HG03460 (cell line): ENCODE results near the gene FAM50A.
"Not testable (repeated sequence)": the region's sequence is repeated elsewhere in the genome, so short reads cannot be mapped to it uniquely, and the experiment has no call there.

ENCODE experiments used
- ATAC-seq: cut with Tn5 transposase; IDR thresholded peaks from one replicate; pipeline ENCODE4 v1.9.1; 2021; ENCODE audit not compliant: unreplicated experiment

FAM50A gene

GRCh38 chrX:154443992-154444754 lies at the start of gene FAM50A:
TSS of gene FAM50A (plus strand) at chrX:154444141. CDS start at chrX:154444236, 95 bp downstream.
- peak; percentile 87 for ATAC-seq

DNA sequence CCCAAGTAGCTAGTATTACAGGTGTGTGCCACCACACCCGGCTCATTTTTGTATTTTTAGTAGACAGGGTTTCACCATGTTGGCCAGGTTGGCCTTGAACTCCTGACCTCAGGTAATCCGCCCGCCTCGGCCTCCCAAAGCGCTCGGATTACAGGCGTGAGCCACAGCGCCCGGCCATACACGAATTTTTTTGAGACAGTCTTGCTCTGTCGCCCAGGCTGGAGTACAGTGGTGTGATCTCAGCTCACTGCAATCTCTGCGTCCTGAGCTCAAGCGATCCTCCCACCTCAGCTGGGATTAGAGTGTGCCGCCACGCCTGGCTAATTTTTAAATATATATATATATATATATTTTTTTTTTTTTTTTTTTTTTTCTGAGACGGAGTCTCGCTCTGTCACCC lies 47.6 kb upstream of the FAM50A start:
- ATAC-seq: not testable (repeated sequence)

- ATAC-seq: peak; percentile 53
These were observed 46.7 kb upstream of the FAM50A start for GRCh38 chrX:154396973-154397887.

- ATAC-seq: peak; percentile 73
These were observed 45.9 kb upstream of the FAM50A start, which contains the start of gene RPL10 for GRCh38 chrX:154397888-154398667. TSS of gene RPL10 (plus strand) at chrX:154398377. CDS start at chrX:154398520, 143 bp downstream.

DNA sequence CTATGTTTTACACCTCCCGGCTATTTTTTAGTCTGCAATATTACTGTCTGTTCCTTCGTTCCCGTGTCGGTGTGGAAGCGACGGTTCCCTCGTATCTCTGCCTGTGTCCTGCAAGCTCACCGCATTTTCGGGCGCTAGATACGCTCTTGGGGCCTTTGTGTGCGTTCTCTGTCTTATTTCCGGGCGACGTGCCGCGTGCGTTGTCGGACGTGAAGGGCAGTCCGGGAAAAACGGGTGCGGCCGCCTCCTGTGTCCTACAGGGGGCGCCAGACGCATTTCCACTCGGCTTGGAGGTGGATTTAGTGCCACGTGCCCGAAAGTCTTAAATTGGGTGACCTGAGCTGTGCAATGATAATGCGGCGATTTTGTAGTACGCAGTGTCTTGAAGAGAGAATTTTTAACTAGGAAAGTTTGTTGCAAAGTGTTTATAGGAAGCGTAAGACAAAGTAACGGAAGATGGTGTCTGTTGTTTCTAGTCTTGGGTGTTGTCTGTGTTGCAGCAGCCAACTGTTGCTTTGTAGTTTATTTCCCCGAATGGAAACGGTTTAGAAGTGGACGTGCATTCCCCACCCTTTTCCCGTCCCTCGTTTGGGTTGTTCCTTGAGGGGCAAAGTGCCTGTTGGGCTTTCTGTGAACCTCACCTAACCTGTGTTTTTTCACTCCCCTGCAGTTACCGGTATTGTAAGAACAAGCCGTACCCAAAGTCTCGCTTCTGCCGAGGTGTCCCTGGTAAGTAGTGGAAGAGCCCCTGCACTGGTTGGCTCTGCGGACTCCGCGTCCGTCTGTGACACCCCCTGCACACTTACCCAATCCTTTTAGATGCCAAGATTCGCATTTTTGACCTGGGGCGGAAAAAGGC lies 45.0 kb upstream of the FAM50A start:
- peak; percentile 24 for ATAC-seq

DNA sequence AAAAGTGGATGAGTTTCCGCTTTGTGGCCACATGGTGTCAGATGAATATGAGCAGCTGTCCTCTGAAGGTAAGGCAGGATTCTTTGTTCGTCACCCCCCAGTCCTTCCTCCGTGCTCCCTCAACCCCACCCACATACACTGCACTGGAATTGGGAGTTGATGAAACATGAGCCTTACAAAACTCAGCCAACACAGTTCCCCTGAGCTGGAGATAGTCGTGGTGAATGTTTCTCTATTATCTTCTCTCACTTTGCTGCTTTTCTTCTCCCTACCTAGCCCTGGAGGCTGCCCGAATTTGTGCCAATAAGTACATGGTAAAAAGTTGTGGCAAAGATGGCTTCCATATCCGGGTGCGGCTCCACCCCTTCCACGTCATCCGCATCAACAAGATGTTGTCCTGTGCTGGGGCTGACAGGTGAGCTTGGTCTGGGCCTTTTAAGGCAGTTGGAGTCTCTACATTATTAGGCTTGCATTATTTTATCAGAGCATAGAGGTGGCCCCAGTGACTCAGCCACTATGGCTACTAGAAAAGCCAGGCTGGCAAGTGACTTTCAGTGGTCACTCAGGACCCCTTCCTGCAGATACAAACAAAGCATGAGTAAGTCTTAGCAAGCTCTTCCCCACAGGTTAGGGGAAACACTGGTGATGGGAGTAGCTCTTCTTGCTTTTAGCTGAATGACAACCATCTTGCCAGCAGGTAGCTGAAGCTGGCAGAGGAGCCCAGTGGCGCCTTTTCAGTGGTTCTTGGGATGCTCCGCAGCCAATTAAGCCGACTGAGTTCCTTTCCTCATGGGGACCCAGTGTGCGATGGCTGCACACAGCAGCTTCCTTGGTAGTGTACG lies 44.2 kb upstream of the FAM50A start:
- ATAC-seq: no peak

DNA sequence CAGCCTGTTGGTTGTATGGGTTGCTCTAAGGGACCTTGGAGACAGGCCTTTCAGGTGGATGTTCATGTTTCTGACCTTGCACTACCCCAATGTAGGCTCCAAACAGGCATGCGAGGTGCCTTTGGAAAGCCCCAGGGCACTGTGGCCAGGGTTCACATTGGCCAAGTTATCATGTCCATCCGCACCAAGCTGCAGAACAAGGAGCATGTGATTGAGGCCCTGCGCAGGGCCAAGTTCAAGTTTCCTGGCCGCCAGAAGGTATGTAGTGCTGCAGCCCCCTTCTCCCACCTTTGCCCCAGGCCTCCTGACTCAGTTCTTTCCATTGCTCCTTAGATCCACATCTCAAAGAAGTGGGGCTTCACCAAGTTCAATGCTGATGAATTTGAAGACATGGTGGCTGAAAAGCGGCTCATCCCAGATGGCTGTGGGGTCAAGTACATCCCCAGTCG lies 43.5 kb upstream of the FAM50A start:
- not testable (repeated sequence) for ATAC-seq

GRCh38 chrX:154401045-154401799 lies 42.7 kb upstream of the FAM50A start:
- ATAC-seq: no peak

DNA sequence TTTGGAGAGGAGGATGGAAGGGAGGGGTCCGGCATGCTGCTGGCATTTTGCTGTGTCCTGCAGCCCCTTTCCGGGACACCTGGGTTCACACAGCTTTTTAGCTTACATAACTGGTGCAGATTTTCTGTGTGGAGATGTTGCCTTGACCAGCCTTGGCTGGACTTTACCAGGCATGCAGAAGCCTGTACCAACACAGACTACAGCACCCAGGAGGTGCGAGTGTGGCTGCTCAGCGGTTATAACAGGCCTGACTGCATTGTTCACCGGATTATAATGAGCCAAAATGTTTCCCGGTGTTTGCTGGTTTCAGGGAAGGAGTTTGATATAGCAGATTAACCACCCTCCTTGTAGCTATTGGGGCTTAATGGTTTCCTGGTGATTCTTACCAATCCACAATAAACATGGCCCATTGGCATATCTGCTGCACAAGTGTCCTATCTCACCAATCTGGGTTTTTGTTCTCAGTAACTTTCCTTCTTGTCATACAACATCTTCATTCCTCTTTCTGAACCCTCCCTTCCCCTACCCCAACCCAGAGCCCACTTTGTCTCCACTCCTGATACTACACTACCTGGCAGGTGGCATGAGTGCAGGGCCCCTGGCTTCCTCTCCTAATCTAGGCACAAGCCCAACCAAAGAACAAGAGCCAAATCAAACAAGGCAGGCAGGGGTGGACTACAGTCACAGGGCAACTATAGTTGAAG lies 41.9 kb upstream of the FAM50A start:
- no peak for ATAC-seq

- ATAC-seq: no peak
These were observed 41.3 kb upstream of the FAM50A start for GRCh38 chrX:154402622-154403127.

DNA sequence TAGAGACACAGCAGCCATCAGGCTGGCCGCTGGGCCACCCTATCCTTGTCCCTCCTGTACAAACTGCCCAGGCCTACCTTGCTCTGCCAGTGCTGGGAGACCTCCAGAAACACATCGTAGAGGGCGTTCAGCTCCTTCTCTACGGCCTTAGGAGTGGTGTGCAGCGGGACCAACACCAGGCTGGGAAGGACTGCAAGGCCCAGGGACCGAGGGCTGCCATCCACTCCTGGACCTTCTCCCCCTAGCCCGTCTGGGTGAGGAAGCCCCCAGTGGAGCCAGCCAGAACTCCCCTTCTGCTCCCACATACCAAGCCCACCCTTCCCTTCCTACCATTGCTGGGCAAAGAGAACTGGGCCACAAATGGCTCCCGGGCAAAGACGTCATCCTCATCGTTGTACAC lies 40.7 kb upstream of the FAM50A start:
- no peak for ATAC-seq

GRCh38 chrX:154403858-154404257 lies 40.1 kb upstream of the FAM50A start:
- no peak for ATAC-seq

DNA sequence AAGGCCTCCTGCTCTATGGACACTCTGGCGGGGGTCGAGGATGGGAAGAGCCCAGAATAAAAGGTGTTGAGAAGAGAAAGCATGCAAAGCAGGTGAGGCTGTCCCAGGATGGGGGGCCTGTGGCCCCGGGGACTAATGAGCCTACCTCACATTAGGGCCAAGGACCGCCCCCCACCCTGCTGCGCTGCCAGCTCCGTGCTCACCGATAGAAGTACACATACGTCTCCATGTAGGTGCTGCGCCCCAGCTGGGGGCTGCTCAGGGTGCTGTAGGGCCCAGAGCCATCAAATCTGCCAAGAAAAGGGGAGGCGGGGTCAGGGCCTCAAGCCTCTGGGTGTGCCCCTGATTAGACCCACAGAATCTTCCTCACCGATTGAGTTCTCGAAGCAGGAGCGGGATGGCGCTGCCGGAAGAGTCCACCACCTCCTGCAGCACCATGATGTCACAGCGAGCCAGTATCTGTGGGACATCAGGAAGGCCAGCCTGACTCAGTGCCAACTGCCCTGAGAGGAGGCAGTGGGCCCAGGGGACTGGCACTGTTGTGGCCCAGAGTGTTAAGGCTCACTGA lies 39.2 kb upstream of the FAM50A start:
- no peak for ATAC-seq

DNA sequence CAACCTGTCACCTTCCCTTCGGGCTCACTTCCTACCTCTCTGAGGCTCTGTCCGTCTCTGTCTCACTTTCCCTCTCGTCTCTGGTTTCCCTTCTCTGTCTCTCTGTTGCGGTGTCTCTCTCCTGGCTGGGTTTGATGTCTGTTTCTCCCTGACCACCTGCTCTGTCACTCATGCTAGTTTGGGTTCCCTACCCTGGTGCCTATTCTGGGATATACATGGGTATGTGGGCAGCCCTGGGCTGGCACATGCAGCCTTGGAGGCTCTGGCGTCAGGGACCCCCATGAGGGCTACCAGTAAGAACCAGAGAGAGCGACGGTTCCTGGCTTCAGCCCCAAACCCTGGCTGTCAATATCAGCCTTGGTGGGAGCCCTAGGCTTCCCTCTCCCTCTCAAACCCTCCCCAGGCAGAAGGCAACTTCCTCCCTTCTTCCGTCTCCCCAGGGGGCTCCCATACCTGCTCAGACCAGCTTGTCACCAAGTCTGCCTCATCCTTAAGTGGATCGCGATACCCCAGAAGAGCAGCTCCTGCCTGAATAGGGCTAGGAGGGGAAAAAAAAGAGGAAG lies 35.2 kb upstream of the FAM50A start:
- peak; percentile 29 for ATAC-seq

DNA sequence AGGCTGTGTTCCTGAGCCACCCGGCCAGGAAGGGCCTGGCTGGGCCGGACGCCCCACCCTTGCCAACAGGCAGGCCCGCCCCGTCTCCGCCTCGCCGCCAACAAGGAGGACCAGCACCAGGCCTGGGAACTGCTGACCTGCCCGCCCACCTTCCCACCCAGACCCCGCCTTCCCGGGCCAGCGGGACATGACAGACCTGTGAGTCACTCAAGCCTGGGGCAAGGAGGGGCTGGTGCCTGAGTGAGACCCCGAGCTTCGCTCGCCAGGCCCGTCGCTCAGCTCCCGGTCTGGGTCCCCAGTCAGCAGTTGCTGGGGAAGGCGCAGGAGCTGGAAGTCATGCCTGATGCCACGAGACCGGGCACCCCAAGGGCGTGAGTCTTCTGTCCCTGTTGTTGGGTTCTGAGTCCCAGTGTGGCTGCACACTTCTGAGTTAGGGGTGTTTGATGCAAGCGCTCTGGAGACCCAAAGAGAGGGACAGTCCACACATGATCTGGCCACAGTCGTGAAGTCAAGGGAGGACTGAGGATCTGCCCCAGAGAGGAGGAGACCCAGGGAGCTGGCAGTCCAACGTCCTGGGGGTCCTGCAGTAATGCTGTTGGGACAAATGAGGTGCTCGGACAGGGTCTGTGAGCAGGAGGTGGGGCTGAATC lies 34.6 kb upstream of the FAM50A start, which contains the start of gene DNASE1L1:
DNASE1L1 (minus strand) TSS at position 33 of the 650 bp plus-strand sequence. CDS start 3,686 bp downstream, outside the sequence.
- ATAC-seq: peak; percentile 47

- ATAC-seq: peak; percentile 56
These were observed 32.0 kb upstream of the FAM50A start for GRCh38 chrX:154411981-154412340.
